ENCODE results near the gene CYP26A1. TPM values are rescaled to one million over a fixed set of nuclear protein-coding genes. Genes with fewer than 3 reads are reported as not detected.

Gene CYP26A1
- total RNA-seq, 2 experiments from 2014 or later: not detected

GRCh38 chr10:93068411-93069244 lies 5.1 kb upstream of the CYP26A1 start:
- no peaks in the 10 kb centered on the region for H3K9me3 Mint-ChIP-seq
- H3K4me1 Mint-ChIP-seq (ENCODE audit: low read depth): peaks cover 14% of the 10 kb centered on the region
- POLR2A ChIA-PET: no interaction called here
- peak; percentile 38 for DNase-seq
- H3K4me3 Mint-ChIP-seq: no peak overlapping the region
- intact Hi-C loops (cut with micrococcal nuclease): no loop called here
- H3K27ac Mint-ChIP-seq: no peak overlapping the region
- TF ChIP-seq CTCF (IDR thresholded peaks at IDR 0.05): no peak
- ATAC-seq: no peak
- no peaks in the 10 kb centered on the region for H3K36me3 Mint-ChIP-seq (ENCODE audit: low read depth)
- peaks cover 77% of the 10 kb centered on the region for H3K27me3 Mint-ChIP-seq
- CTCF ChIA-PET: interaction anchor here (0.7 to 1.5 kb wide), 6 partner anchors 8 to 284 kb away, joined by 3 to 8 read pairs (median 3); no protein-coding TSS in a partner anchor

GRCh38 chr10:93069245-93069561 lies 4.5 kb upstream of the CYP26A1 start:
- CTCF ChIA-PET: interaction anchor here (1.0 to 1.8 kb wide), 2 partner anchors 11 to 183 kb away, joined by 3 to 4 read pairs; no protein-coding TSS in a partner anchor

GRCh38 chr10:93070378-93071176 lies 3.1 kb upstream of the CYP26A1 start:
- Mint-ChIP-seq H3K27ac (no peak overlapping the region), H3K9me3 (no peaks in the 10 kb centered on the region), H3K27me3 (peaks cover 75% of the 10 kb centered on the region), H3K36me3 (ENCODE audit: low read depth) (no peaks in the 10 kb centered on the region), H3K4me3 (no peak overlapping the region), H3K4me1 (ENCODE audit: low read depth) (peaks cover 26% of the 10 kb centered on the region)
- CTCF ChIA-PET: interaction anchor here (1.0 to 1.8 kb wide), 4 partner anchors 9 to 306 kb away, joined by 3 to 4 read pairs (median 4); no protein-coding TSS in a partner anchor
- TF ChIP-seq CTCF (IDR thresholded peaks at IDR 0.05): no peak
- intact Hi-C loops (cut with micrococcal nuclease): loop anchor here (10.0 kb wide), 2 partner anchors 106 to 376 kb away; no protein-coding TSS in a partner anchor
- POLR2A ChIA-PET: no interaction called here
- no peak for ATAC-seq
- DNase-seq: no peak

More at GRCh38 chr10:93069245-93069561, 4.5 kb upstream of the CYP26A1 start:
- Mint-ChIP-seq H3K27me3 (peaks cover 73% of the 10 kb centered on the region), H3K4me1 (ENCODE audit: low read depth) (peaks cover 14% of the 10 kb centered on the region), H3K4me3 (no peak overlapping the region), H3K27ac (no peak overlapping the region), H3K9me3 (no peaks in the 10 kb centered on the region), H3K36me3 (ENCODE audit: low read depth) (no peaks in the 10 kb centered on the region)
- DNase-seq (no peak), ATAC-seq (no peak)
- POLR2A ChIA-PET: no interaction called here
- TF ChIP-seq CTCF (IDR thresholded peaks at IDR 0.05): no peak
- intact Hi-C loops (cut with micrococcal nuclease): no loop called here

GRCh38 chr10:93071177-93071472 lies 2.6 kb upstream of the CYP26A1 start:
- Mint-ChIP-seq H3K27ac (no peak overlapping the region), H3K36me3 (ENCODE audit: low read depth) (no peaks in the 10 kb centered on the region), H3K9me3 (no peaks in the 10 kb centered on the region), H3K4me3 (no peak overlapping the region), H3K27me3 (peaks cover 78% of the 10 kb centered on the region), H3K4me1 (ENCODE audit: low read depth) (peaks cover 29% of the 10 kb centered on the region)
- ChIA-PET CTCF (interaction anchor here (1.0 to 2.8 kb wide), 3 partner anchors 9 to 185 kb away, joined by 3 to 6 read pairs (median 4); no protein-coding TSS in a partner anchor), POLR2A (no interaction called here)
- intact Hi-C loops (cut with micrococcal nuclease): loop anchor here (10.0 kb wide), 2 partner anchors 106 to 376 kb away; no protein-coding TSS in a partner anchor
- no peak for ATAC-seq
- no peak for DNase-seq
- TF ChIP-seq CTCF (IDR thresholded peaks at IDR 0.05): no peak
